Type B pancreatic cell (in vitro differentiated cells): ENCODE results near the gene PON3. TPM values are rescaled to one million over a fixed set of nuclear protein-coding genes. Genes with fewer than 3 reads are reported as not detected.

ENCODE experiments used
- DNase-seq: peaks from one replicate; pipeline ENCODE4 v3.0.0; 2021; ENCODE audit warnings: mixed read lengths; ENCODE audit not compliant: unreplicated experiment; ENCODE audit errors: extremely low spot score
- H3K27ac Mint-ChIP-seq: 2 replicates; pipeline ENCODE4 v1.8.0; 2021; ENCODE audit warnings: mild to moderate bottlenecking, mixed read lengths
- H3K27me3 Mint-ChIP-seq: 2 replicates; pipeline ENCODE4 v1.8.0; 2021; ENCODE audit warnings: mixed read lengths
- H3K36me3 Mint-ChIP-seq: 2 replicates; pipeline ENCODE4 v1.8.0; 2021; ENCODE audit warnings: mixed read lengths
- H3K4me1 Mint-ChIP-seq: one replicate; pipeline ENCODE4 v1.8.0; 2021; ENCODE audit warnings: mixed read lengths; ENCODE audit not compliant: unreplicated experiment
- H3K4me3 Mint-ChIP-seq: 2 replicates; pipeline ENCODE4 v1.8.0; 2021; ENCODE audit warnings: mild to moderate bottlenecking, mixed read lengths
- H3K9me3 Mint-ChIP-seq: 2 replicates; pipeline ENCODE4 v1.8.0; 2021; ENCODE audit warnings: mixed read lengths
- CTCF ChIP-seq: fragments of 200-600 bp; sonication (generic); conservative IDR thresholded peaks from 2 replicates; pipeline ENCODE4 v1.5.0; 2021; ENCODE audit warnings: antibody characterized with exemption, mild to moderate bottlenecking
- long read RNA-seq: library from polyadenylated mRNA; unstranded; transcript quantifications from one replicate; pipeline ENCODE4 v2.0.0, GENCODE V29; 2020
- total RNA-seq: library from RNA; stranded (reverse); gene quantifications from 2 replicates; pipeline ENCODE4 v1.2.1, GENCODE V29; 2021; ENCODE audit warnings: low replicate concordance

The PON3 gene
- total RNA-seq = 0.17 and 1.2 TPM in 2 replicates
- long read RNA-seq, partial matches to known transcripts = 0 of 6 reads
- long read RNA-seq, other reads (novel, unspliced or antisense) = 3 of 6 reads

GRCh38 chr7:95396136-95397032 lies at the start of gene PON3:
TSS of gene PON3 (minus strand) at chr7:95396375. CDS start at chr7:95396350, 25 bp downstream.
- no peak for DNase-seq
- Mint-ChIP-seq H3K9me3 (no peaks in the 10 kb centered on the region), H3K27ac (no peak within 1 kb of the TSS), H3K27me3 (peaks cover 13% of the 10 kb centered on the region), H3K4me1 (no peaks in the 10 kb centered on the region), H3K36me3 (no peaks in the 10 kb centered on the region), H3K4me3 (no peak within 1 kb of the TSS)
- TF ChIP-seq CTCF = no peak

- TF ChIP-seq CTCF = no peak
Measured at GRCh38 chr7:95444796-95445195, 48.6 kb upstream of the PON3 start.

GRCh38 chr7:95441042-95441823 lies 45.1 kb upstream of the PON3 start:
- Mint-ChIP-seq H3K9me3 (no peaks in the 10 kb centered on the region), H3K4me3 (no peak overlapping the region), H3K27me3 (no peaks in the 10 kb centered on the region), H3K36me3 (no peaks in the 10 kb centered on the region), H3K27ac (peak overlapping the region; percentile 58), H3K4me1 (peaks cover 20% of the 10 kb centered on the region)
- TF ChIP-seq CTCF = no peak
- DNase-seq = no peak

More at GRCh38 chr7:95444796-95445195, 48.6 kb upstream of the PON3 start:
- no peak overlapping the region for H3K4me3 Mint-ChIP-seq
- H3K9me3 Mint-ChIP-seq = no peaks in the 10 kb centered on the region
- peaks cover 13% of the 10 kb centered on the region for H3K4me1 Mint-ChIP-seq
- DNase-seq = no peak
- H3K36me3 Mint-ChIP-seq = no peaks in the 10 kb centered on the region
- no peaks in the 10 kb centered on the region for H3K27me3 Mint-ChIP-seq
- H3K27ac Mint-ChIP-seq = no peak overlapping the region

- TF ChIP-seq CTCF = no peak
- Mint-ChIP-seq H3K4me3 (peak overlapping the region; percentile 25), H3K27ac (peak overlapping the region; percentile 58)
Measured at GRCh38 chr7:95440394-95441038, 44.3 kb upstream of the PON3 start.

GRCh38 chr7:95436407-95436806 lies 40.2 kb upstream of the PON3 start:
- Mint-ChIP-seq H3K36me3 (peaks cover 12% of the 10 kb centered on the region), H3K27ac (peak overlapping the region; percentile 72), H3K9me3 (peaks cover 3% of the 10 kb centered on the region), H3K27me3 (no peaks in the 10 kb centered on the region), H3K4me3 (no peak overlapping the region), H3K4me1 (peaks cover 35% of the 10 kb centered on the region)
- TF ChIP-seq CTCF = no peak
- DNase-seq = no peak

More at GRCh38 chr7:95440394-95441038, 44.3 kb upstream of the PON3 start:
- Mint-ChIP-seq H3K36me3 (no peaks in the 10 kb centered on the region), H3K9me3 (no peaks in the 10 kb centered on the region), H3K4me1 (peaks cover 20% of the 10 kb centered on the region), H3K27me3 (no peaks in the 10 kb centered on the region)
- DNase-seq = no peak
